HCT116 (cell line): ENCODE measurements around the gene METTL2B.
"Not testable (repeated sequence)": the region's sequence is repeated elsewhere in the genome, so short reads cannot be mapped to it uniquely, and the experiment has no call there.

Source experiments
- POLR2A ChIP-seq: IDR thresholded peaks from 2 replicates; pipeline ENCODE4 v1.7.0; 2011; ENCODE audit warnings: borderline replicate concordance; ENCODE audit not compliant: insufficient read depth, insufficient read length; ENCODE audit errors: extremely low read depth
- ZNF274 ChIP-seq: fragments of 200-500 bp; sonication (Bioruptor generic); IDR thresholded peaks from 2 replicates; pipeline ENCODE4 v1.6.1; 2014; ENCODE audit warnings: mild to moderate bottlenecking, low read depth, low read length, inconsistent platforms
- TF ChIP-seq, protein P1 (sequence below), 3 experiments: fragments of 200-600 bp in 1 of 3; sonication (generic) in 1 of 3; IDR thresholded peaks in 2 of 3; conservative IDR thresholded peaks in 1 of 3; 2 replicates each; pipeline ENCODE4 v1.5.1; 2012 to 2017; ENCODE audit warnings: low read depth in 2 of 3, low read length in 2 of 3, antibody characterized with exemption in 1 of 3, borderline replicate concordance in 1 of 3, control low read depth in 1 of 3, mild to moderate bottlenecking in 1 of 3, mixed read lengths in 1 of 3, mixed run types in 1 of 3, moderate library complexity in 1 of 3; ENCODE audit not compliant: insufficient read depth in 1 of 3

DNA sequence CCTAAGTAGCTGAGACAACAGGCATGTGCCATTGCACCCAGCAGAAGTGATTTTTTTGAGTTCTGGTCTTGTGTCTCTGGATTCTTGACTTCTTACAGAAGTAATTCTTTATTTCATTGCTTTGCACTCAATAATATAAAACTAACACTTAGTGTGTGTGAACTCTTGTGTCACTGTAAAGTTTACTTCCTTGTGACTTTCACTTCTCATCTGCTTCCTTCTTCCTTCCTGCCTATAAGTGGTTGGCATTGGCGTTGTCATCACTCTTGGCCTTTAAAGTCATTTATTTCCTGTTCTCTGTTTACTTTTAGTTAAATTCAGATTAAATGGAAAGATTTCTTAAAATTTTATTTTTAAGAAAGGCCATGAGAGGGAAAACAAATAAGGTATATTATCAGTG lies 66.8 kb downstream of the METTL2B start:
- TF ChIP-seq, protein P1, sequence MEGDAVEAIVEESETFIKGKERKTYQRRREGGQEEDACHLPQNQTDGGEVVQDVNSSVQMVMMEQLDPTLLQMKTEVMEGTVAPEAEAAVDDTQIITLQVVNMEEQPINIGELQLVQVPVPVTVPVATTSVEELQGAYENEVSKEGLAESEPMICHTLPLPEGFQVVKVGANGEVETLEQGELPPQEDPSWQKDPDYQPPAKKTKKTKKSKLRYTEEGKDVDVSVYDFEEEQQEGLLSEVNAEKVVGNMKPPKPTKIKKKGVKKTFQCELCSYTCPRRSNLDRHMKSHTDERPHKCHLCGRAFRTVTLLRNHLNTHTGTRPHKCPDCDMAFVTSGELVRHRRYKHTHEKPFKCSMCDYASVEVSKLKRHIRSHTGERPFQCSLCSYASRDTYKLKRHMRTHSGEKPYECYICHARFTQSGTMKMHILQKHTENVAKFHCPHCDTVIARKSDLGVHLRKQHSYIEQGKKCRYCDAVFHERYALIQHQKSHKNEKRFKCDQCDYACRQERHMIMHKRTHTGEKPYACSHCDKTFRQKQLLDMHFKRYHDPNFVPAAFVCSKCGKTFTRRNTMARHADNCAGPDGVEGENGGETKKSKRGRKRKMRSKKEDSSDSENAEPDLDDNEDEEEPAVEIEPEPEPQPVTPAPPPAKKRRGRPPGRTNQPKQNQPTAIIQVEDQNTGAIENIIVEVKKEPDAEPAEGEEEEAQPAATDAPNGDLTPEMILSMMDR (IDR thresholded peaks at IDR 0.05 in 2 of 3, conservative IDR thresholded peaks at IDR 0.05 in 1 of 3; ENCODE audit: borderline replicate concordance in 1 of 3, insufficient read depth in 1 of 3, low read depth in 2 of 3, low read length in 2 of 3) = not testable (repeated sequence)
- TF ChIP-seq ZNF274, POLR2A: not testable (repeated sequence)
